Right lobe of liver (tissue), 6 donors: ENCODE results near the gene CYP2W1. TPM values are rescaled to one million over a fixed set of nuclear protein-coding genes. Genes with fewer than 3 reads are reported as not detected.

ENCODE experiments used
- ATAC-seq, 4 donors: fragments of 200-7000 bp; cut with Tn5 transposase; one replicate each; pipeline ENCODE4 v1.9.1; 2020; ENCODE audit warnings: mild to moderate bottlenecking in 4 of 4, moderate library complexity in 4 of 4
- DNase-seq, 3 donors: peaks; one replicate each; pipeline ENCODE4 v3.0.0-alpha.2; 2020
- H3K27ac ChIP-seq, 3 donors: fragments of 200-600 bp; one replicate each; pipeline ENCODE4 v1.8.0; 2022
- H3K27me3 ChIP-seq, 2 donors: fragments of 200-600 bp; one replicate each; pipeline ENCODE4 v1.8.0; 2022
- H3K36me3 ChIP-seq, 4 donors: fragments of 200-600 bp; sonication (generic) in 1 of 4; one replicate each; pipeline versions ENCODE4 v1.5.1 to v1.8.0; 2017 to 2022; ENCODE audit warnings: control low read depth in 1 of 4
- H3K4me1 ChIP-seq, 4 donors: fragments of 200-600 bp; sonication (generic) in 1 of 4; one replicate each; pipeline versions ENCODE4 v1.5.1 to v1.8.0; 2017 to 2022; ENCODE audit warnings: control low read depth in 1 of 4
- H3K4me3 ChIP-seq, 3 donors: fragments of 200-600 bp; one replicate each; pipeline ENCODE4 v1.8.0; 2022
- H3K9me3 ChIP-seq, 4 donors: fragments of 200-600 bp; sonication (generic) in 1 of 4; one replicate each; pipeline versions ENCODE4 v1.5.1 to v1.8.0; 2017 to 2022; ENCODE audit warnings: control low read depth in 1 of 4
- POLR2A ChIP-seq: fragments of 450-650 bp; IDR thresholded peaks from one replicate; pipeline ENCODE4 v1.6.1; 2017; ENCODE audit warnings: antibody characterized with exemption, mild to moderate bottlenecking
- WGBS: methylation state at CpG from one replicate; pipeline ENCODE4 v1.1.6; 2018; ENCODE audit warnings: low coverage, low lambda C conversion rate; ENCODE audit not compliant: insufficient coverage; ENCODE audit errors: missing lambda C conversion rate; 5-methylcytosine and 5-hydroxymethylcytosine counted together
- intact Hi-C, 2 donors: fragments of 100-400 bp; cut with DNase I; formaldehyde crosslinking; loops; one replicate each; pipeline versions ENCODE4 v1.11.2 to v1.14.1; 2022
- total RNA-seq, 6 experiments: library from RNA; depleted of rRNA in 2 of 6; stranded (reverse); fragments of >200 nt in 2 of 6; fragmentation: NEBNext Ultra II Directional in 3 of 6; extraction: Animal tissue kit (Norgen Biotek cat#: 25700) in 3 of 6; gene quantifications; one replicate each; pipeline versions ENCODE4 v1.1.0 to v1.2.4, GENCODE V29; 2016 to 2023
- TF ChIP-seq, protein P1 (sequence below), 4 donors: fragments of 200-600 bp in 3 of 4; fragments of 450-650 bp in 1 of 4; IDR thresholded peaks; one replicate each; pipeline versions ENCODE4 v1.5.1 to v1.8.0; 2016 to 2022; ENCODE audit warnings: antibody characterized with exemption in 4 of 4, mild to moderate bottlenecking in 2 of 4
- donor health status: DM: no; HTN: yes; CAD: no.
- donor health status: DM: no; HTN: no; CAD: no.
- donor health status: DM: no; HTN: no; CAD: no.
- donor health status: DM: no; HTN: yes; CAD: no.
- donor health status: DM: no; HTN: yes; CAD: no.

Gene CYP2W1
- total RNA-seq, 6 experiments from 2014 or later: not detected

DNA sequence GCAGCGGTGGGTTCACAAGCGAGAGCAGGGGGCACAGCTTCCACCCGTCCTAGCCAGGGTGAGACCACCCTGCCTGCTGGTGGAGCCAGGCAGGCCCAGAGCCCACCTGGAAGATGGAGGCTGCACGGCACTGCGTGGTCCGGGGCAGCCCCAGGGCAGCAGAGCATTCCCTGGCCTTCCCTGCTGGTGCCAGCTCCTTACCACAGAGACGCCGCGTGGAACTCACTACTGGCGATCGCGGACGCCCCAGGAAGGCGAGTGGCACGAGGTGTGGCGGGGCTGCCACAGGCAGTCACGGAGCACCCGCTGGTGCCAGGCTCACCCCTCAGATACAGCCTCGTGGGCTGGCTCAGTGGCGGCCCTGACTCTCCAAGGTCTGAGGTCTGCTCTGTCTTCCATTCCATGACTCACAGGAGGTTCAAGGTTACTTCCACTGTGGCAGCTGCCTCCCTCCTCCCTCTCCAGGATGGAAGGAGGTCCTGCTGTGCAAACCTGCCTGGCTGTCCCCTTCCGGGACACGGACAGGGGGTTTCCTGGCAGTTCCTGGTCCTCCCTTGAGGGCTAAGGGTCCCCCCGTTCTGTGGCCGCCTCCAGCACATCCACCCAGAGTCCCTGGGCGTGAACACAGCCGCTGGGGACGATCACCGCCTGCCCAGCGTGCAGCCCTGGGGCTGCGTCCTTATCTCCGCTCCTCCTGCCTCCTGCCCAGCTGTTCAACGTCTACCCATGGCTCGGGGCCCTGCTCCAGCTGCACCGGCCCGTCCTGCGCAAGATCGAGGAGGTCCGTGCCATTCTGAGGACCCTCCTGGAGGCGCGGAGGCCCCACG, 3.1 kb downstream of the CYP2W1 start:
- ATAC-seq (peak; percentile 3 to 29 (median 18)), DNase-seq (no peak)
- H3K27ac ChIP-seq: no peak overlapping the region
- no peaks in the 10 kb centered on the region for H3K36me3 ChIP-seq
- intact Hi-C loops: no loop called here
- TF ChIP-seq, protein P1, sequence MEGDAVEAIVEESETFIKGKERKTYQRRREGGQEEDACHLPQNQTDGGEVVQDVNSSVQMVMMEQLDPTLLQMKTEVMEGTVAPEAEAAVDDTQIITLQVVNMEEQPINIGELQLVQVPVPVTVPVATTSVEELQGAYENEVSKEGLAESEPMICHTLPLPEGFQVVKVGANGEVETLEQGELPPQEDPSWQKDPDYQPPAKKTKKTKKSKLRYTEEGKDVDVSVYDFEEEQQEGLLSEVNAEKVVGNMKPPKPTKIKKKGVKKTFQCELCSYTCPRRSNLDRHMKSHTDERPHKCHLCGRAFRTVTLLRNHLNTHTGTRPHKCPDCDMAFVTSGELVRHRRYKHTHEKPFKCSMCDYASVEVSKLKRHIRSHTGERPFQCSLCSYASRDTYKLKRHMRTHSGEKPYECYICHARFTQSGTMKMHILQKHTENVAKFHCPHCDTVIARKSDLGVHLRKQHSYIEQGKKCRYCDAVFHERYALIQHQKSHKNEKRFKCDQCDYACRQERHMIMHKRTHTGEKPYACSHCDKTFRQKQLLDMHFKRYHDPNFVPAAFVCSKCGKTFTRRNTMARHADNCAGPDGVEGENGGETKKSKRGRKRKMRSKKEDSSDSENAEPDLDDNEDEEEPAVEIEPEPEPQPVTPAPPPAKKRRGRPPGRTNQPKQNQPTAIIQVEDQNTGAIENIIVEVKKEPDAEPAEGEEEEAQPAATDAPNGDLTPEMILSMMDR (IDR thresholded peaks at IDR 0.05): no peak
- no peak for TF ChIP-seq POLR2A
- no peaks in the 10 kb centered on the region for H3K9me3 ChIP-seq
- H3K27me3 ChIP-seq: no peaks in the 10 kb centered on the region
- H3K4me1 ChIP-seq: no peaks in the 10 kb centered on the region
- 83% methylated on average over 2 of the region's 41 CpGs for WGBS
- no peak overlapping the region for H3K4me3 ChIP-seq

GRCh38 chr7:986766-987751, 4.1 kb downstream of the CYP2W1 start:
- no peaks in the 10 kb centered on the region for H3K4me1 ChIP-seq
- no peaks in the 10 kb centered on the region for H3K36me3 ChIP-seq
- ATAC-seq: no peak
- no peak overlapping the region for H3K4me3 ChIP-seq
- H3K27ac ChIP-seq: no peak overlapping the region
- intact Hi-C loops: no loop called here
- no peaks in the 10 kb centered on the region for H3K27me3 ChIP-seq
- no peak for DNase-seq
- no peaks in the 10 kb centered on the region for H3K9me3 ChIP-seq
- WGBS: no CpG with 5 or more reads among the region's 56 CpGs
- TF ChIP-seq, protein P1 (IDR thresholded peaks at IDR 0.05): no peak
- TF ChIP-seq POLR2A: no peak

DNA sequence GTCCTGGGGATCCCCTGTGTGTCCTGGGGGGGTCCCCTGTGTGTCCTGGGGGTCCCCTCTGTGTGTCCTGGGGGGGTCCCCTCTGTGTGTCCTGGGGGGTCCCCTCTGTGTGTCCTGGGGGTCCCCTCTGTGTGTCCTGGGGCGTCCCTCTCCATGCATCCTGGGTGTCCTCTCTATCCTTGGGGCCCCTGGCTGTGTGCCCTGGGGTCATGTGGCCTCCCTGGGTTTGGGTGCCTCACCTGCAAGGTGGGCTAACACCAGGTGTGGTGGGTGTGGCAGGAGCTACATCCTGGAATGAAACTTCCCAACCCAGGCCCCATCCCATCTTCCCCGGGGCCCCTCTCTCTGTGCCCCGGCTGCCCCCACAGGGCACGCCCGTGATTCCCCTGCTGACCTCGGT, 4.9 kb downstream of the CYP2W1 start:
- Histone ChIP-seq H3K27ac (no peak overlapping the region), H3K4me3 (no peak overlapping the region), H3K9me3 (no peaks in the 10 kb centered on the region), H3K4me1 (peaks cover 0 to 6% (median 0%) of the 10 kb centered on the region in 4 donors), H3K36me3 (no peaks in the 10 kb centered on the region), H3K27me3 (no peaks in the 10 kb centered on the region)
- no peak for ATAC-seq
- intact Hi-C loops: no loop called here
- TF ChIP-seq, protein P1 (IDR thresholded peaks at IDR 0.05): no peak
- no peak for TF ChIP-seq POLR2A
- DNase-seq: no peak
- 50% methylated on average over 2 of the region's 6 CpGs for WGBS

DNA sequence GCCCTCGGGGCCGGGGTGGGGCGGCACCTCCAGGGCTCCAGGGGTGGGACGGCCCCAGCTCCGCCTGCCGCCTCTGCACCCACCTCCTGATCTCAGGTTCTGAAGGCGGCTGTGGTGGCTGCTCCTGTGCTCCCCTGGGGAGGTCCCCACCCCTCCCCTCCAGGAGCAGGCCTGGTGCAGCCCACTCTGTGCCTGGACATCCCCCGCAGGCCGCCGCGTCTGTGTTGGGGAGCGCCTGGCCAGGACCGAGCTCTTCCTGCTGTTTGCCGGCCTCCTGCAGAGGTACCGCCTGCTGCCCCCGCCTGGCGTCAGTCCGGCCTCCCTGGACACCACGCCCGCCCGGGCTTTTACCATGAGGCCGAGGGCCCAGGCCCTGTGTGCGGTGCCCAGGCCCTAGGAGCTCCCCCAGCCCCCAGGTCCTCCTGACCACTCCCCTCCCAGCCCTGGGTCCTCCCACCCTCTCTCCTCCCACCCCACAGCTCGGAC, 5.5 kb downstream of the CYP2W1 start:
- no peak overlapping the region for H3K27ac ChIP-seq
- no peaks in the 10 kb centered on the region for H3K36me3 ChIP-seq
- 0% methylated on average over 4 of the region's 24 CpGs for WGBS
- TF ChIP-seq, protein P1 (IDR thresholded peaks at IDR 0.05): no peak
- no peak for TF ChIP-seq POLR2A
- no peaks in the 10 kb centered on the region for H3K9me3 ChIP-seq
- DNase-seq (no peak), ATAC-seq (no peak)
- peaks cover 0 to 7% (median 0%) of the 10 kb centered on the region in 4 donors for H3K4me1 ChIP-seq
- no peaks in the 10 kb centered on the region for H3K27me3 ChIP-seq
- intact Hi-C loops: no loop called here
- no peak overlapping the region for H3K4me3 ChIP-seq
